ENCODE results near the gene C4orf50.

The C4orf50 gene

DNA sequence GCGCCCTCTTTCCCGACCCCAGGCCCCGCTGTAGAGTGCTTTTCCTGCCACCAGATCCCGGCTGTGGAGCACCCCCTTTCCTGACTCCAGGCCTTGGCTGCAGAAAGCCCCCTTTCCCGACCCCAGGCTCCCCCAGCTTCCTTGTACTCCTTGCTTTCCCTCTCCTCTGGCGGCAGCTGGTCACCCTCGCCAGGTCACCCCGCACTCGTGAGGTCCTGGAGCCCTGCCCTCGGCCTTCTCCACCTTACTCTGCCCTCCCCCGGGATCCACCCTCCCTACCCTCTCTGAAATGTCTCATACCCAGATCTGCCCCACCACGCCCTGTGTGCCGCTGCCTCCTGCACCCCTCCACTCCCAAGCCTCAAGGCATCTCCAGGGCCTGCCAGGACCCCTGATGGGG is 25.0 kb upstream of the C4orf50 start:
- no peak for DNase-seq

DNA sequence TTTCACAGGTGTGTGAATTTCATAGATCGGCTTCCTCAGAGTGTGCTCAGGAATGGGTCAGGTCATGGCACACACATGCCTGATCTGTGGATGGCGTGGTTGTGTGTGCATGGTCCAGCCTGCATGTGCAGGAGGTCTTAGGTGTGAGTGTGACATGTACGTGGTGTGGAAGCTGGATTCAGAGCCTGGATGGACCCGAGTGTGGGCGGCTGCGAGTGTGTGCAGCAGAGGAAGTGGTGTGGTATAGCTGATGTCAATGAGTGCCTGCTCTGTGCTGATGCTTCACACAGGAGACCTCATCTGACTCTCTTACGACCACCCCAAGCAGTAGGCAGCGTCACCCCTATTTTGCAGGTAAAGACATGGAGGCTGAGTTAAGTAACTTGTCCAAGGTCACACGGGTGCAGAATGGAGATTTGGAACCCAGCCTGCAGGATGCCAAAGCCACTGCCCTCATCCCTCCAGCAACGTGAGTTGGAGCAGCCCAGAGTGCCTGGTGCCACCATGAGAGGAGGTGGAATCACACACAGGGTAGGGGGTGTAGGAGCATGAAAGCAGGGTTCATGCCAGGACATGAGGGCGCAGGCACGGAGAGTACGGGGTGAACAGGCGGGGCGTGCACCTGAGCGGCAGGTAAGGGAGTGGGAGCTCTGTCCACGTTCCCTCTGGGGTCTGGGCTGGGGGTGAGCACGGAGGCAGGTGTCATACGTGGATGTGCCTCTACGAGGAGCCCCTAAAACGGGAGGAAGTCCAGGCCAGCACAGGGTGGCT is 24.2 kb upstream of the C4orf50 start:
- DNase-seq: no peak

DNA sequence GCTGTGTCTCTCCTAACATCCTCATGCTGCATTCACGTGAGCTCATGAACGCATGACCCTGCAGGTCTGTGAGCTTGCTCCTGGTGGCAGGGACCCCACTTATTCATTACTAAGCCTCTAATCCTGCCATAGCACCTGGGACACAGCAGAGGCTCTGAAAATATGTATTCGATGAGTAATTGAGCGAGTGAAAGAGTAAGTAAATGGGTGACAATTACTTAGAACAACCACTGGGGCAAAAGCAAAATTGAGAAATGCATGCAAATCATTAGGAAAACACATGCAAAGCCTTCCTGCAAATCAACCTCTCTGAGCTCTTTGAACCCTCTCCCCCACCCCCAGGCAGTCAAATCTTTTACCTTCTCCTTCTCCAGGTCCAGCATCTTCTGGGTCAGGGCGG is 23.6 kb upstream of the C4orf50 start:
- DNase-seq: no peak

DNA sequence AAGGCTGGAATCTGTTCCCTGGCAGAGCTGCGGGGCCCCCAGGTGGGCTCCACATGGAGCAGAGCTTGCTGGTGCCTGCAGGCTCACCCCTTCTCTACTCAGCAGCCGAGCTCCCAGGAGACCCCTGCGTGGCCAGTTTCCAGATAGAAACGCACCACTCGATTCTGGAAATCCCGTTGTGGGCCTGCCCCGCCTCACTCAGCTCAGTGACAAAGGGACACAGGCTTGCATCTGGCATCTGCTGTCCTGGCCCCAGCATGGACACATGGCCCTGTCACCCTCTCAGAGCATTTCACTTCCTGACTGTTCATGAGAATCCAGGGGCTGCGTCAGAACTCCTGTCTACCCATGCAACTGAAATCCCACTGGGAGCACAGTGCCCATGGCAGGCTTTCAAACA is 20.5 kb upstream of the C4orf50 start:
- no peak for DNase-seq

DNA sequence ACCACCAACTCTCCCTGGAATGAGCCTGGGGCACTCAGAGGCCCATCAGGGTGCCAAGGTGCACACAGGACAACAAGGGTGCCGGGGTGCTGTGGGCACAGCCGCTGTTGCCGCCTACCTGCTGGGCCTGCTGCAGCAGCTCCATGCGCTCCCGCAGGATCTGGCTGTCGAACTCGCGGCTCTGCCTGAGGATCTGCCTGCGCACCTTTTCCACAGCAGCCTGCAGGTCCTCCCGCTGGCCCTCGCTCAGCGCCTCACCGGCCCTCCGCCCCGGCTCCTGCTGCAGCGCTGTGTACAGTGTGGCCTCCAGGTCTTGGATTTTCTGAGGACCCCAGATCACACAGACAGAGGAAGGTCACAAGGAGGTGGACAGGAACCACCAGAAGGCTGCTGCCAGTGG is 17.6 kb upstream of the C4orf50 start:
- DNase-seq: no peak

DNA sequence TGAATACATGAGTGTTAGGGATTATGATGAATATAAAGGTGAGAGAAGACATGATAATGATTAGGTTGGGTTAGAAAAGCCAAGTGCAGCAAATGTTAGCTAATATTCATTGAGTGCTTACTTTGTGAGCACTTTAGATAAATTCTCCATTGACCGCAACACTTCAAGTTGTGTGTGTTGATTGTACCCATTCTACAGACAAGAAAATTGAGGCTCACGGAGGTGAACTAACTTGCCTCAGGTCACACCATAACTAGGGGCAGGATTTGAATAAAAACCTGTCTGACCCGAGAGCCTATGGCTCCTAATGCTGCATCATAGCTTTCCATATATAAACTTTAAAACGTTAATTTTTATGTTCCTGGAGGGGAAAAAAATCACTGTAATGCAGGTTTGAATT is 15.2 kb upstream of the C4orf50 start:
- no peak for DNase-seq

DNA sequence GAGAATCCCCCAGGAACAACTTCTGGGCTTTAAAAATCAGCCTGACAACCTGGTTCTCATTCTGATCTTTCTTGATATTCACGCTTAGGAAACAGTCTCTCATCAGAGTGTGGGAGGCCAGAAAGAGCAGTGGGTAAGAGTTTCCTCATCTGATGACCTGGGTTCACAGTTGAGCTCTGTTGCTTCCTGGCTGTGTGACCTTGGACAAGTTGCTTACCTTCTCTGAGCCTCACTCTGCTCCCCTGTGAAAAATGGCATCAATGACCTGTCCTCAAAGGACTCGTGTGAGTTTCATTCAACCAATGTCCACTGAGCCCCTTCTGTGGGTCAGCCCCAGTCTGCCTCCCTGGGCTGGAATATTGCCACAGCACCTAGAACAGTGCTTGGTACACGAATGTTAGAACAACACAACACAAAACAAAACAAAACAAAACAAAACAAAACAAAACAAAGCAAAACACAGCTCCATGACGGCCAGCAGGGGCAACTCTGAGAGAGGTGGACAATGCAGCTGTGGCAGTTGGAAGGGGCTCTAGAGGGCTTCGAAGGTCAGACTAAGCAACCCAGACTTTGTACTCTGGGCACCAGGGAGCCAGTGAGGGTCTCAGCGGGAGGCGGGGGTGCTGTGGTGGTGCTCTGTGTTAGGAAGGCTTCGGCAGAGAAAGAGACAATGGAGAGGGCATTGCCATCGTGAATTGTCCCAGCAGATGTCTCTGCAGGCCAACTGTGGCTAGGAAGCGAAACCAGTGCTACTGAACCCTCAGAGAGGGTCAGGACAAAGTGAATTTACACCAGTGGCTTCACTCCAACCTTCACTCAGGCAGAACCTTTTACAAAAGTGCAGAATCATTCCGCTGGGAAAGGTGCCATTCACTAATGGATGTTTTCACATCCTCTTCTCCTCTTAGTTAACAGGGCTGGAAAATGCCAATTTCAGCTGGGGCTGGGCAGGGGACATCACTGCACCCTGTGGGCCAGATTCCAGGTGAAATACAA is 14.3 kb upstream of the C4orf50 start:
- DNase-seq: peak; percentile 5

DNA sequence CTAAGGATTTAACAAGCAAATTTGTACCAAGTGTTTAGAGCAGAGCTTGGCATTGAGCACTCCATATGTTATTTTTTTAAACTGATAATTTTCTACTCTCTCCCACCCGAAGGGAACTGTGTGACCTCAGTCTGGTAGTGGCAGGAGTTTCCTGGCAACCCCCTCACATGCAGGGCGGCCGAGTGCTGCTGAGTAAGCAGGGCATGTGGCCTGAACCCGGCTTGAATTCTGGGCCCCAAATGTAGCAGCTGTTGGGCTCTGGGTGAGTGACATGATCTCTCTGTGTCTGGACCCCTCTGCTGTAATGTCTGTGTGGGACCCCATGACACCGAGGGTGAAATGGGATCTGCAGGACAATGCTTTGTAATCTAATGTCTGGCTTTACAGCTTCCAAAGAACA is 13.6 kb upstream of the C4orf50 start:
- no peak for DNase-seq

DNA sequence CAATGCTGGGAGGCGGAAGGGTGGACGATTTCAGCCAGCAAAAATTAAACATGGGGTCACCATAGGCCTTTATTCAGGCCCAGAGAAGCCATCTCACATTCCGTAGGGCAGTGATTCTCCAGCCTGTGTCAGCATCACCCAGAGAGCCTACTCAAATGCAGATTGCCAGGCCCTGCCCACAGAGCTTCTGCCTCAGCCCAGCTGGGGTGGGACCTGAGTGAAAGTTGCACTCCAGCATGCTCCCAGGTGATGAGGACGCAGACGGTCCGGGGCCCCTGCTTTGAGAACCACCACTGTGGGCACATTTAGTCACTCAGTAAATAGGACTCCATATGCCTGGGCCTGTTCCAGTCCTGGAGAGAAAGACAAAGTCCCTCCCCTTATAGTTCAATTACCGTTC is 12.4 kb upstream of the C4orf50 start:
- DNase-seq: no peak

DNA sequence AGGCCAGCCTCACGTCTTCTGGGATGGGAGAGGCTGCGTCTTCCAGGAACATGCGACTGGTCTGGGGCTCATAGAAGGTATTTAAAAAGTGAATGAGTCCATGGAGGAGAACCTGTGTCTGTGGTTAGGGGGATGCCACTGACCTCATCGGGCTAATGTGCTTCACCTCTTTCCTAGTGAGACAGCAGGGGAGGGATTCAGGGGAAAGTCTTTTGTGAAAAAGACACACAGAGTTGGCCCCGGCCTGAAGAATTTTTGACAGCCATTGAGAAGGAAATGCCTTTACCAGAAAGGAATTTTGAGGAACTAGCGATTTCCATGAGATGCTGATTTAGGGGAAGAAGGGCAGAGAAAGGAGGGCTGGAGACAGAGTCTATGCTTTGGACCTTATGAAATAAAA is 11.0 kb upstream of the C4orf50 start:
- no peak for DNase-seq

DNA sequence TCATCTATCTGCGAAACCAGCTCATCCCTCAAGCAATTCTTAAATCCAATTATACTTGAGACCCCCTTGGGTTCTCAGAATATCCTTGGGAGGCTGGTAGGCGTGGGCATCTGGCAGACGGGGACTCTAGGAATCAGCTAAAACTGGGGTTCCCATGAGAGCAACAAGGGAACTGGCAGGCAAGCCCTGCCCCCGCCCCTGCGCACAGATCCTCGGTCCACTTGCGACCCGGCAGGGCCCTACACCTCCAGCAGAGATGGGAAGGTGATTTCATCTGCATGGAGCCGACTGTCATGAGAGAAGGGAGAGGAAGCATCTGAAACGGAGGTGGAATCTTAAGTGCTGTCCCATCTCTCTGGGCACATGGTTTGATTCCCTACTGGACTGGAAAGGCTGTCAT is 9.9 kb upstream of the C4orf50 start:
- DNase-seq: no peak

DNA sequence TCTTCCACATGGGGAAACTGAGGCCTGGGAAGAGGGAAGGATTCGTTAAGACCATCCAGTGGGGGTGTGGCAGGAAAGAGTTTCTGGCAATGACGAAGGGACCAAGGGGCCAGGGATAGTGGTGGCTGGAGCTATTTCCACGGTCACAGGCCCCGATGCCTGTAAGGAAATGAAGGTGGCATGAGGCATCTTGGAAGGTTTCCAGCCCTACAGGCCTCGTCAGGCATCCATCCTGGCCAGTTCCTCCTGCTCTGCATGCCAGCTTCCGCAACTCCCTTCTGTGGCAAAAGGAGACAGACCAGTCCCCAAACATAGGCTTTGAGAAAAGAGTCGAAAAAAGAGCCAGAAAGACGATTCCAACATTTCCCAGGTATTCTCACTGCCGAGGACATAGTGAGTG is 9.2 kb upstream of the C4orf50 start:
- no peak for DNase-seq

DNA sequence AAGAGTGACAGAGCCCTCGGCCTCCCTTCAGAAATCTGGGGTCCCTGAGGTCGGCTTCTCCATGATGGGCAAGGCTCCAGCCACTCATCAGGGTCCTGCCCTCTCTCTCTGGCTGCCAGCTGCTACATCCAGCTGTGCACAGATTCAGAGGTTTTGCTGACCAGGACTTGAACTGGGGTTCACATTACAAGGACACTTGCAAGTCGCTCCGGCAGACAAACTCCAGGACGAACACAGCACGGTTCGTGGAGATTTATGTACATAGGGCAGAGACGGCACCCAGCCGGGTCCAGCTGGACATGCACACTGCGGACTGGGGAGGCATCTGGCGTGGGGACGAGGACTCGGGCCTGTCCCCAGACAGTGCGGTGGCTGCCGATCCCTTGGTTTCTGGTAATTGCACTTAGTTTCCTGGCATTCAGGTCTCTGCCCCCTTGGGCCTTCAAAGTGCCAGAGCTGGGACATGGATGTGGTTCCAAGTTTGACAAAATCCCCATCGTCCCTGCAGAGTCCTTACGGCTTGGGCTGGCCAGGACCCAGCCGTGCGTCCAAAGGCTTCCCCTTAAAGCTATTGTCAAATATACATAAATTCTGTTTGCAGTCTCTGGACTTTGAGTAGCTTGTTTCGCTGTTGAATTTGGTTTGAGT is 6.2 kb upstream of the C4orf50 start:
- no peak for DNase-seq

DNA sequence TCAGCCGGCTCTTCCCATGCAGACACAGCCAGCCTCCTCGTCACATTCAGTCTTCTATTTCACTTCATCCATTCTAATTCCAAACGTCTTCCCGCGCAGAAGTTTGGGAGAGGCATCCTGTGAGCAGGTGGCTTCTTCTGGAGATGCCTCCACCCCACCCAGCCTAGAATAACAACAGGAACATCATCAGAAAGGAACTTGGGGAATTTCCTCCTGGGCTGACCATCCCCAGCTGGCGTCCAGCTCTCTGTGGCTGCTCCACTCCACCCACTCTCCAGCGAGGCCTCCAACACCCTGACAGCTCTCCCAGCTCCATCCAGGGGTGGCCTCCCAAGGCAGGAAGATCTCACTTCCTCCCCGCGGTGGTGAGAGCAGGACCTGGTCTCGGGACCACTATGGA is 5.5 kb upstream of the C4orf50 start:
- no peak for DNase-seq

DNA sequence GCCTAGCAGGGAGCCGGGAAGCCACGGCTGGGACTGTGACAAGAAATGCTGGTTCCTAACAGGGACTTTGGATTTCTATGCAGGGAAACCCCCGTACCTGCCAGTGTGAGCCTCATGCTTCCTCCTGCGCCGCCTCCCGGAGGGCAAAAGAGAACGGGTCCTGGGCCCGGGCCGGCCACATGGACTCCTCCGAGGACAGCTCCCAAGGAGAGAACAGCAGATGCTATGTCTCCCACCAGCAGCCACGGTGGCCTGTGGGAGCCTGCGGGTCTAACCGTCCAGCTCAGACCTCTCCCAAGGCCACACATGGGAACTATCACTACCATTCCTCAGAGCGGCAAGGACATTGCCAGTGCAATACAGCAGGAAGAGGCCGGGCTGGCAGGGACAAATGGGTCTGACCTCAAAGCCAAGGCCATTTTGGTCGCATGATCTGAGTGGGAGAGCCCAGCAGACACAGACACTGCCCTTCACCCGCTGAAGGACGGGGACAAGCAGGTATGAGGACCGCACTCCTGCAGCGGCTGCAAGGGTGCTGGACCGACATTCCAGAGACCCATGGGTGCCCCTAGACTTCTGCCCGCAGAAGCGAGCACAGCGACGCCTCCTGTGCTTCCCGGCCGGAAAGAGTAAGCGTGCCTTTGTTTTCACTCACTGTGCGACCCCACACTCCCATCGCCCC is 4.5 kb upstream of the C4orf50 start:
- DNase-seq: no peak

DNA sequence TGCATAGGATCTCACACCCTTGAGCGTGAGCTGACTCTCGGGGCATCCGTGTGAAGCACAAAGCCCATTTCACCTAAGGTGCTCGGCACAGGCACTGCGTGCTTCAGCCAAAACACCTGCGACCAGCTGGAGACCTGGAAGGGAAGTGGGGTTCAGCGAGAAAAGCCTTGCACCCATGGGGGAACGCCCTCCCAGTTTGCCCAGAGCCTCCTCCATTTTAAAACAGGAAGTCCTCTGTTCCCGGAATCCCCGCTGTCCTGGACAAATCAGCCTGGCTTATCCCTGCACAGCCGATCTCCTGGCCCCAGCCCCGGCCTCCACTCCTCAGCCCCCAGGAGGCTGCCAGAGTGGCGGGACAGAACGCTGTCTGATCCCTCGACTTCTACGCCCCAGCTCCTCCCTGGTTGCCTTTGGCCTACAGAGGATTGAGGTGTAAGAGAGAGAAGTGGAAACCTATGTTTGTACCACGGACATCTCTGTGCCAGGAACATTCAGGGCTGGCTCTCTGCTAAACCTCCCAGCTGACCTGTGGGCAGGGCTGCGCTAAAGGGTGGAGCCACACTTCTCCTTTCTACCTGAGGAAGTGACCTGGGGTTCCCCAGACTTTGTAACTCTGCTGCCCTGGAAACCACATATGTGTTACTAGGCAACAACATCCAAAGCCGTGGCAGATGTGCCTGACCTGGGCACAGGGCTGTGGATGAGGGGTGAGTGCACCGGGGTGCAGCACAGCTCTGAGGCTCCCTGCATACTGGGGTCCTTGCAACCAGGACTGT is 3.8 kb upstream of the C4orf50 start:
- DNase-seq: no peak

DNA sequence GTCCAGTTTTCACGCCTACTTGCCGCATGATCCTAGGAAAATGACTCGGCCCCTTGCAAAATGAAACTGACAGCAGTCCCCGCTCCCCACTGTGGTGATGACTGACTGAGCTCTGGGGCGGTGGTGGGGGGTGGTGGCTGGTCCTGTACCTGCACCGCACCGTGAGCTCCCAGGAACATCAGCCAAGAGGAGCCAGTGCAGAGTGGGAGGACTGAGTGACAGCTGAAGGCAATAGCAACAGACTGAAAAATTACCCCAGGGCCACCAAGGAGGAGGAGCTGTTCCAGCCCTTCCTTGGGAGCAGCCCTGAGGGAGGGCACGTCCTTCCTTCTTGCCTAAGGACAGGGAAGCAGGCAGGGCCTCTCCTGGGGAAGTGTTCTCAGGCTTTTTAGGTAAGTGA is 2.4 kb upstream of the C4orf50 start:
- DNase-seq: no peak

DNA sequence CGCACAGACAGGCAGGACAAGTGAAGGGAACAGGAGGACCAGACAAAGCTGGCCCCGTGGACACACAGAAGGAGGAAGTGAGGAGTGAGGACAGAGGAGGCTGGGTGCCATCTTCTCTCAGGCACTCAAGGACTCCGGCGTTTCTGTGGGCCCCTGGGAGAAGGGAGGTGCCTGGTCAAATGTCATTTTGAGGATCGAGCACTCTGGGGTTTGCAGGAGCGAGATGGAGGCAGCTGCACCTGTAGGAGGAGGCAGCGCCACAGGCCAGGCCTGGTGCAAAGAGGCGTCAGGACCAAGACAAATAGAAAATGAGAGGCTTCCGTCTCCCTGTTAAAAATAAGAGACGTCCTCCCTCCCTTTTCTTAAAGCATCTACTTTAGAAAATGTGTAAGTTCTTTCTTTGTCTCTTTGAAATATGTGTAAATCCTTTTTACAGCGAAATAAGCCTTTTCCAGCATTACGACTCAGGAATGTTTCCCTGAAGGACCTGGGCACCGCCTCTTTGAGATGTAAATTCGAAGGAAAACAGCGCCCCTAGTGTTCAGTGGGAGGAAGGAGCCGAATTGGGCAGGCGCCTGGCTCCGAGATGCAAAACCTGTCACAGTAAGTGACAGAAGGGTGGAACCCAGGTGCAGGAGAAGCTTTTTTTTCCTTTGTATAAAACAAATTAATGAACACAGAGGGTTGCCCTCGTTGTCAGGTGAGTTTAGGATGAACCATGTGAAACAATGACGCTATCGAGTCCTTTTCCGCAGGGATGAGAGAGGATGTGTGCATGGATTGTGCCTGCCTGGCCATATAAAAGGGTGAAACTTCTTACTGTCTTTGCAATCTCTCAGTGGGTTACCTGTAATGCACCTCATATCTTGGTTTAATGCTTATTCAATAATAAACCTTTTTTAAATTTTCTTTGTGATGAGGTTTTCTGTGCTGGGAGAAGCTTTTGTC is 1.4 kb upstream of the C4orf50 start:
- peak; percentile 48 for DNase-seq

DNA sequence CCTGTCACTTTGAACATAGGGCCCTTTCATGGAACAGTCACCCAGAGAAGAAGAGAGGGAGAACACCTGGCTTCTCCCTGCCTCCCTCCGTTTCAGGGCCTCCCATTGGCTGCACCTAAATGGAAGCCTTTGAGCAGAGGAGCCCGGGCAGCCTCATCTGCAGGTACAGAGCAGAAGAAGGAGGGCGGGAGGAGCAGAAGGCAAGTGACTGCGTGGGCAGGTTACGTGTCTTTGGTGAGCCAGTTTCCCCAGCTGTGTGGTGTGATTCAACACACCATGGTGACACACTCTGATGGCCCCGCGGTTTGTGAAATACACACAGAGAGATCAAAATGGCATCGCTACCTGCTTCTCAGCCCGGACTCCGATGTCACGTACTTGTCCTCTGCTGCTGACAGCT is 431 bp downstream of the C4orf50 start:
- DNase-seq: no peak

DNA sequence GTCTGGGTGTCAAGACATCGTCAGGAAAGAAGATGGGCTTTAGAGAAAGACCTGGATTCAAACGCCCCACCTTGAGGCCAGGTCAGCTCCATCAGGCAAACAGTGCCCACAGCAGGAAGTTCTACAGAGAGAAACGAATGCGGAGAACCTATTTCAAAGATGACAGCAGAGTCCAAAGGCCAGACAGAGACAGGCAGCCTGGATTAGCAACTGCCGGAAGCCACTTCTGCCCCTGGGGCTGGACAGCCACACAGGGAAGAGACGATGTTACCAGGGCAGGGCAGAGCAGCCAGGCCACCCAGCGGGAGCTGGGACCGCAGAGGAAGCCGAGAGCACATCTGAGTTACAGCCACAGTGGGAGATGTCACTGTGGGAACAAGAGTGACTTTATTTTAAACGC is 1.2 kb downstream of the C4orf50 start:
- no peak for DNase-seq

DNA sequence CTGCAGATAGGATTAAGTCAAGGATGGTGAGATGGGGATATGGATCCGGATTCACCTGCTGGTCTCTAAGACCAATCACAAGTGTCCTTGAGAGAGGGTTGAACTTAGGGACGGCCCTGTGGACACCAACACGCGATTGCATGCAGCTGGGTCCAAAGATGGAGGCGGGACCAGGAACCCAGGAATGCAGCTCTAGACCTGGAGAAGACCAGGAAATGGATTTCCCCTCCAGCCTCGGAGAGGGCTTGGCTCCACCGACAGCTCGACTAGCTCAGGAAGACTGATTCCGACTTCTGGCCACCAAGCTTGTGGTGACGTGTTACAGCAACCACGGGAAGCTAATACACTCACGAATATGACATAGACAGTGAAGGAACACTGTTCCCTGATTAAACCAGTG is 4.7 kb downstream of the C4orf50 start:
- DNase-seq: no peak

Measured in OCI-M1 (cell line).